Esophagus (tissue), 2 donors: ENCODE measurements around the gene KRTAP10-12. TPM values are rescaled to one million over a fixed set of nuclear protein-coding genes. Genes with fewer than 3 reads are reported as not detected.

Experiments used
- polyA plus RNA-seq, 2 donors: library from polyadenylated mRNA; stranded (reverse); fragments of 200-250 nt; gene quantifications; one replicate each; pipeline ENCODE4 v1.2.3, GENCODE V29; 2013
- donor health status: healthy with polysubstance abuse.
- donor health status: Bipolar disorder and iron deficiency.

Gene KRTAP10-12
- polyA plus RNA-seq, 2 donors: not detected

Other genes with a start within 250 kb of the KRTAP10-12 start
- gene LRRC3, start 241.7 kb upstream of the KRTAP10-12 start, polyA plus RNA-seq: under 1 TPM; 0.63 to 0.93 TPM
- not detected for gene KRTAP10-1, start 157.0 kb upstream of the KRTAP10-12 start, polyA plus RNA-seq
- gene KRTAP10-2, start 145.7 kb upstream of the KRTAP10-12 start, polyA plus RNA-seq: not detected
- gene KRTAP10-3, start 138.4 kb upstream of the KRTAP10-12 start, polyA plus RNA-seq: not detected
- not detected for gene KRTAP10-4, start 123.4 kb upstream of the KRTAP10-12 start, polyA plus RNA-seq
- not detected for gene KRTAP10-5, start 116.6 kb upstream of the KRTAP10-12 start, polyA plus RNA-seq
- not detected for gene KRTAP10-6, start 104.7 kb upstream of the KRTAP10-12 start, polyA plus RNA-seq
- not detected for gene KRTAP10-7, start 96.6 kb upstream of the KRTAP10-12 start, polyA plus RNA-seq
- gene KRTAP10-8, start 85.1 kb upstream of the KRTAP10-12 start, polyA plus RNA-seq: not detected
- gene KRTAP10-9, start 70.1 kb upstream of the KRTAP10-12 start, polyA plus RNA-seq: not detected
- not detected for gene KRTAP10-10, start 59.8 kb upstream of the KRTAP10-12 start, polyA plus RNA-seq
- not detected for gene KRTAP10-11, start 50.8 kb upstream of the KRTAP10-12 start, polyA plus RNA-seq
- gene KRTAP12-4, start 42.5 kb upstream of the KRTAP10-12 start, polyA plus RNA-seq: not detected
- not detected for gene KRTAP12-3, start 39.2 kb upstream of the KRTAP10-12 start, polyA plus RNA-seq
- not detected for gene KRTAP12-2, start 30.2 kb upstream of the KRTAP10-12 start, polyA plus RNA-seq
- not detected for gene KRTAP12-1, start 15.0 kb upstream of the KRTAP10-12 start, polyA plus RNA-seq
- gene TSPEAR, start 14.4 kb downstream of the KRTAP10-12 start, polyA plus RNA-seq: under 1 TPM; 0.01 to 0.04 TPM
- gene UBE2G2, start 104.6 kb downstream of the KRTAP10-12 start, polyA plus RNA-seq: 10 to 100 TPM; 28.1 to 30.4 TPM
- gene SUMO3, start 120.9 kb downstream of the KRTAP10-12 start, polyA plus RNA-seq: 10 to 100 TPM; 13.4 to 36.5 TPM
- gene PTTG1IP, start 176.5 kb downstream of the KRTAP10-12 start, polyA plus RNA-seq: 10 to 100 TPM; 45.8 to 47.4 TPM
- gene ITGB2, start 223.7 kb downstream of the KRTAP10-12 start, polyA plus RNA-seq: 10 to 100 TPM in 1 of 2 donors, 1 to 10 TPM in 1; 7.3 to 10.0 TPM
- gene SLX9, start 242.9 kb downstream of the KRTAP10-12 start, polyA plus RNA-seq: 10 to 100 TPM; 12.4 to 16.1 TPM